ENCODE data around the gene DIDO1.
A peak's percentile ranks its signal among the peaks of the same experiment; 100 is the strongest.

Gene DIDO1

GRCh38 chr20:62926229-62927127 lies at the start of gene DIDO1:
TSS of gene DIDO1 (minus strand) at chr20:62926505.
- DNase-seq: peak; percentile 87

GRCh38 chr20:62975251-62975760 lies 49.0 kb upstream of the DIDO1 start:
- DNase-seq: no peak

- no peak for DNase-seq
These were observed 46.8 kb upstream of the DIDO1 start for GRCh38 chr20:62972845-62973745.

- DNase-seq: peak; percentile 88
These were observed 45.9 kb upstream of the DIDO1 start for GRCh38 chr20:62971950-62972844.

GRCh38 chr20:62971211-62971949 lies 45.1 kb upstream of the DIDO1 start:
- no peak for DNase-seq

GRCh38 chr20:62970307-62971210 lies 44.3 kb upstream of the DIDO1 start:
- no peak for DNase-seq

- DNase-seq: no peak
These were observed 43.6 kb upstream of the DIDO1 start for GRCh38 chr20:62969939-62970306.

- no peak for DNase-seq
These were observed 43.0 kb upstream of the DIDO1 start for GRCh38 chr20:62969179-62969760.

GRCh38 chr20:62968378-62969178 lies 42.3 kb upstream of the DIDO1 start:
- DNase-seq: no peak

- DNase-seq: no peak
These were observed 41.5 kb upstream of the DIDO1 start for GRCh38 chr20:62967628-62968351.

GRCh38 chr20:62967149-62967501 lies 40.8 kb upstream of the DIDO1 start:
- DNase-seq: no peak

- DNase-seq: no peak
These were observed 40.2 kb upstream of the DIDO1 start for GRCh38 chr20:62966212-62967148.

- no peak for DNase-seq
These were observed 39.1 kb upstream of the DIDO1 start for GRCh38 chr20:62965363-62965771.

GRCh38 chr20:62964700-62965099 lies 38.4 kb upstream of the DIDO1 start:
- DNase-seq: no peak

- DNase-seq: no peak
These were observed 37.5 kb upstream of the DIDO1 start for GRCh38 chr20:62963614-62964397.

GRCh38 chr20:62962891-62963613 lies 36.7 kb upstream of the DIDO1 start:
- DNase-seq: no peak

All from activated CD4-positive, alpha-beta T cell treated with anti-CD3 and anti-CD28 coated beads, Interleukin-2, amount 50 U/mL, for 1 hour (primary cell).